Esophagus muscularis mucosa (tissue), 3 donors: ENCODE results near the gene RGS1.

Experiments used
- POLR2AphosphoS5 ChIP-seq, 2 donors: sonication (generic); formaldehyde crosslinking; IDR thresholded peaks; one replicate each; pipeline ENCODE4 v1.6.1; 2017; ENCODE audit warnings: antibody characterized with exemption in 2 of 2
- TF ChIP-seq, protein P1 (sequence below), 3 experiments: fragments of 200-600 bp in 2 of 3; fragments of 450-650 bp in 1 of 3; sonication (generic) in 2 of 3; IDR thresholded peaks; one replicate each; pipeline ENCODE4 v1.5.1; 2017 to 2019; ENCODE audit warnings: antibody characterized with exemption in 3 of 3, mild to moderate bottlenecking in 2 of 3, moderate library complexity in 1 of 3

- TF ChIP-seq, protein P1, sequence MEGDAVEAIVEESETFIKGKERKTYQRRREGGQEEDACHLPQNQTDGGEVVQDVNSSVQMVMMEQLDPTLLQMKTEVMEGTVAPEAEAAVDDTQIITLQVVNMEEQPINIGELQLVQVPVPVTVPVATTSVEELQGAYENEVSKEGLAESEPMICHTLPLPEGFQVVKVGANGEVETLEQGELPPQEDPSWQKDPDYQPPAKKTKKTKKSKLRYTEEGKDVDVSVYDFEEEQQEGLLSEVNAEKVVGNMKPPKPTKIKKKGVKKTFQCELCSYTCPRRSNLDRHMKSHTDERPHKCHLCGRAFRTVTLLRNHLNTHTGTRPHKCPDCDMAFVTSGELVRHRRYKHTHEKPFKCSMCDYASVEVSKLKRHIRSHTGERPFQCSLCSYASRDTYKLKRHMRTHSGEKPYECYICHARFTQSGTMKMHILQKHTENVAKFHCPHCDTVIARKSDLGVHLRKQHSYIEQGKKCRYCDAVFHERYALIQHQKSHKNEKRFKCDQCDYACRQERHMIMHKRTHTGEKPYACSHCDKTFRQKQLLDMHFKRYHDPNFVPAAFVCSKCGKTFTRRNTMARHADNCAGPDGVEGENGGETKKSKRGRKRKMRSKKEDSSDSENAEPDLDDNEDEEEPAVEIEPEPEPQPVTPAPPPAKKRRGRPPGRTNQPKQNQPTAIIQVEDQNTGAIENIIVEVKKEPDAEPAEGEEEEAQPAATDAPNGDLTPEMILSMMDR (IDR thresholded peaks at IDR 0.05), result no peak
- TF ChIP-seq POLR2AphosphoS5 (IDR thresholded peaks at IDR 0.05), result no peak
These were observed 27.7 kb downstream of the RGS1 start for GRCh38 chr1:192603218-192603787.
